HuH-7.5 (cell line): Measurements from ENCODE around the gene BLOC1S4.
"Not testable (repeated sequence)": the region's sequence is repeated elsewhere in the genome, so short reads cannot be mapped to it uniquely, and the experiment has no call there.

ENCODE experiments used
- DNase-seq: peaks from one replicate; pipeline ENCODE4 v3.0.0; 2011; ENCODE audit warnings: low spot score

BLOC1S4 gene

GRCh38 chr4:6742507-6742906, 26.5 kb downstream of the BLOC1S4 start:
- DNase-seq, result no peak

GRCh38 chr4:6742989-6743388, 27.0 kb downstream of the BLOC1S4 start:
- no peak for DNase-seq

- DNase-seq, result no peak
Observed at GRCh38 chr4:6746721-6747293, 30.8 kb downstream of the BLOC1S4 start.

- no peak for DNase-seq
Observed at GRCh38 chr4:6747294-6748051, 31.5 kb downstream of the BLOC1S4 start.

- DNase-seq, result no peak
Observed at GRCh38 chr4:6748286-6748685, 32.3 kb downstream of the BLOC1S4 start.

- peak; percentile 93 for DNase-seq
Observed at GRCh38 chr4:6749340-6750171, 33.6 kb downstream of the BLOC1S4 start.

- DNase-seq, result no peak
Observed at GRCh38 chr4:6750286-6751221, 34.6 kb downstream of the BLOC1S4 start.

- DNase-seq, result peak; percentile 71
Observed at GRCh38 chr4:6751611-6752485, 35.9 kb downstream of the BLOC1S4 start.

- DNase-seq, result no peak
Observed at GRCh38 chr4:6752486-6752829, 36.5 kb downstream of the BLOC1S4 start.

GRCh38 chr4:6753103-6753560, 37.2 kb downstream of the BLOC1S4 start:
- DNase-seq, result peak; percentile 59

- no peak for DNase-seq
Observed at GRCh38 chr4:6753891-6754290, 37.9 kb downstream of the BLOC1S4 start.

- DNase-seq, result no peak
Observed at GRCh38 chr4:6754481-6755087, 38.6 kb downstream of the BLOC1S4 start.

- DNase-seq, result peak; percentile 56
Observed at GRCh38 chr4:6755088-6755753, 39.2 kb downstream of the BLOC1S4 start.

- DNase-seq, result not testable (repeated sequence)
Observed at GRCh38 chr4:6756345-6756744, 40.4 kb downstream of the BLOC1S4 start.

GRCh38 chr4:6758728-6759127, 42.8 kb downstream of the BLOC1S4 start:
- no peak for DNase-seq

- no peak for DNase-seq
Observed at GRCh38 chr4:6760865-6761264, 44.9 kb downstream of the BLOC1S4 start.

- no peak for DNase-seq
Observed at GRCh38 chr4:6761649-6762615, 46.0 kb downstream of the BLOC1S4 start.

GRCh38 chr4:6763330-6763851, 47.4 kb downstream of the BLOC1S4 start:
- no peak for DNase-seq
